Measurements from ENCODE around the gene TPSAB1. TPM values are rescaled to one million over a fixed set of nuclear protein-coding genes. Genes with fewer than 3 reads are reported as not detected.

The TPSAB1 gene
- total and polyA plus RNA-seq, 10 donors, result 0.26 to 17.9 (median 1.1) TPM; not detected in 1

- TF ChIP-seq POLR2A (IDR thresholded peaks at IDR 0.05), result no peak
- no peak for TF ChIP-seq CTCF (IDR thresholded peaks at IDR 0.05 in 8 of 11, conservative IDR thresholded peaks at IDR 0.05 in 3 of 11)
- TF ChIP-seq POLR2AphosphoS5 (IDR thresholded peaks at IDR 0.05), result no peak
- H3K9me3 ChIP-seq, result no peaks in the 10 kb centered on the region
- H3K27me3 ChIP-seq (replicated peaks in 1 of 7), result peaks cover 0 to 55% (median 0%) of the 10 kb centered on the region in 7 donors
- no peak overlapping the region for H3K27ac ChIP-seq
- no peak overlapping the region for H3K4me3 ChIP-seq
- H3K36me3 ChIP-seq, result no peaks in the 10 kb centered on the region
- no peak for DNase-seq
- WGBS, 5 donors, result 86 to 93% (median 88%) methylated on average over 12 to 23 of the region's 23 CpGs
- intact Hi-C loops (cut with DNase I; ENCODE audit: low total_unique reads), result no loop called here
- no peaks in the 10 kb centered on the region for H3K4me1 ChIP-seq
Measured at GRCh38 chr16:1210461-1210860, 30.0 kb upstream of the TPSAB1 start.

DNA sequence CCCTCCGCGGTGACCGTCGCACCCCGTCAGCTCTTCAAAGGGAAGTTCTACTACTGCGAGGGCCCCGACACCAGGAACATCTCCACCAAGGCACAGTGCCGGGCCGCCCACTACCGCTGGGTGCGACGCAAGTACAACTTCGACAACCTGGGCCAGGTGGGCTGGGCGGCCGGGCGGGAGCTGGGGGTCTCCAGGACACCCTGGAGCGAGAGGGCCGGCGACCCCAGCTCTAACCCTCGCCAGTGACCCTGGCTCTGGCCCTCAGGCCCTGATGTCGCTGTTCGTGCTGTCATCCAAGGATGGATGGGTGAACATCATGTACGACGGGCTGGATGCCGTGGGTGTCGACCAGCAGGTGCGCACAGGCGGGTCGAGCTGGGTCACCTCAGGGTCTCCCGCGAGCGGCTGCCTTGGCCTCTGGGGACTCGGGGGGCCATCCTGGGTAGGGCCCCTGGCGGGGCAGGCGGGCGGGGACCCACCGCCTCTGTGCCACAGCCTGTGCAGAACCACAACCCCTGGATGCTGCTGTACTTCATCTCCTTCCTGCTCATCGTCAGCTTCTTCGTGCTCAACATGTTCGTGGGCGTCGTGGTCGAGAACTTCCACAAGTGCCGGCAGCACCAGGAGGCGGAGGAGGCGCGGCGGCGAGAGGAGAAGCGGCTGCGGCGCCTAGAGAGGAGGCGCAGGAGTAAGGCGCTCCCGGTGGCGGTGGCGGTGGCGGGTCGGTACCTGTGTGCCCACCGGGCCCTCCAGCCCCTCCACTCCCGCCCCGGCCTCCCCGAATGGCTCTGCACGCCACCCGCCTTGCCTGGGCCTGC is 28.8 kb upstream of the TPSAB1 start:
- WGBS, 5 donors, result 81 to 91% (median 89%) methylated on average over 42 to 65 of the region's 65 CpGs
- no peak overlapping the region for H3K27ac ChIP-seq

DNA sequence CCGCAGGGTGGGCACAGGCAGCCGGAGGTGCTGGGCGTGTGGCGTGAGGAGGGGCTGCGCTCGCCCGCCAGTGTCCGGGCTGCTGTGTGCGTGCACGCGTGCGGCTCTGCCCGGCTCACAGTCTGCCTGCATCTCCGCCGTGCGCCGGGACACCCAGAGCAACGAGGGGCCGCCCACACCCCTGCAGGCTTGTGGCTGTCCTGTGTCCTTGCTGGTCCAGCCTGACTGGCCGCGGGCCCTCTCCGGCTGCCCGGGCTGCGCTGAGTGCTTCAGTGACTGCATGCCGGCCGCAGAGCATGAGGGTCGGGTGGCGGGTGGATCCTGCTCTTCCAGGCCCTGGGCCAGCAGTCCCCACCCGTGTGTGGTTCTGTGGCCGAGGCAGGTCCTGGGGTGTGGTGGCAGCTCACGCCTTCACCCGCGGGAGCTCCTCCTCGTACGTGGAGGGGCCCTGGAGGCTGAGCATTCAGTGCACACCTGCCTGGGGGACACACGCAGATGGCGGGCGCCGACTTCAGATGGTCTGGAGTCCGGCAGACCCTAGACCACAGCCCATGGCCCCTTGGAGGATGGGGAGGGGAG is 27.8 kb upstream of the TPSAB1 start:
- 89 to 93% (median 91%) methylated on average over 21 to 40 of the region's 40 CpGs for WGBS, 5 donors
- peaks cover 0 to 51% (median 0%) of the 10 kb centered on the region in 7 donors for H3K27me3 ChIP-seq (replicated peaks in 1 of 7)
- no peak overlapping the region for H3K27ac ChIP-seq
- intact Hi-C loops (cut with DNase I; ENCODE audit: low total_unique reads), result no loop called here
- no peaks in the 10 kb centered on the region for H3K36me3 ChIP-seq
- no peaks in the 10 kb centered on the region for H3K4me1 ChIP-seq
- no peak for TF ChIP-seq POLR2AphosphoS5 (IDR thresholded peaks at IDR 0.05)
- DNase-seq, result no peak
- H3K9me3 ChIP-seq, result no peaks in the 10 kb centered on the region
- no peak overlapping the region for H3K4me3 ChIP-seq

More for the DNA sequence above, 28.8 kb upstream of the TPSAB1 start:
- DNase-seq, result no peak
- H3K4me3 ChIP-seq, result no peak overlapping the region
- peaks cover 0 to 55% (median 0%) of the 10 kb centered on the region in 7 donors for H3K27me3 ChIP-seq (replicated peaks in 1 of 7)
- TF ChIP-seq POLR2AphosphoS5 (IDR thresholded peaks at IDR 0.05) (no peak), POLR2A (IDR thresholded peaks at IDR 0.05) (no peak), CTCF (IDR thresholded peaks at IDR 0.05 in 8 of 11, conservative IDR thresholded peaks at IDR 0.05 in 3 of 11) (no peak)
- intact Hi-C loops (cut with DNase I; ENCODE audit: low total_unique reads), result no loop called here
- H3K4me1 ChIP-seq, result no peaks in the 10 kb centered on the region
- no peaks in the 10 kb centered on the region for H3K36me3 ChIP-seq
- H3K9me3 ChIP-seq, result no peaks in the 10 kb centered on the region

- DNase-seq, result no peak
- Histone ChIP-seq H3K9me3 (no peaks in the 10 kb centered on the region), H3K4me1 (no peaks in the 10 kb centered on the region), H3K4me3 (no peak overlapping the region), H3K36me3 (no peaks in the 10 kb centered on the region), H3K27ac (no peak overlapping the region), H3K27me3 (replicated peaks in 1 of 7) (peaks cover 0 to 50% (median 0%) of the 10 kb centered on the region in 7 donors)
- intact Hi-C loops (cut with DNase I; ENCODE audit: low total_unique reads), result no loop called here
- TF ChIP-seq CTCF (IDR thresholded peaks at IDR 0.05 in 8 of 11, conservative IDR thresholded peaks at IDR 0.05 in 3 of 11) (no peak), POLR2A (IDR thresholded peaks at IDR 0.05) (no peak), POLR2AphosphoS5 (IDR thresholded peaks at IDR 0.05) (no peak)
- WGBS, 5 donors, result 73 to 85% (median 81%) methylated on average over 4 to 8 of the region's 8 CpGs
Measured at GRCh38 chr16:1213231-1213630, 27.3 kb upstream of the TPSAB1 start.

Measured in spleen (tissue), 11 donors.